Hepatocyte (in vitro differentiated cells): ENCODE data around the gene OR1A1.

Experiments used
- CTCF ChIP-seq: fragments of 200-600 bp; sonication (generic); IDR thresholded peaks from 2 replicates; pipeline ENCODE4 v1.5.1; 2016; ENCODE audit warnings: antibody characterized with exemption, mild to moderate bottlenecking; ENCODE audit not compliant: poor library complexity
- EZH2 ChIP-seq: fragments of 200-600 bp; sonication (generic); IDR thresholded peaks from 2 replicates; pipeline ENCODE4 v1.6.1; 2016; ENCODE audit warnings: antibody characterized with exemption, mild to moderate bottlenecking, borderline replicate concordance

- TF ChIP-seq CTCF (no peak), EZH2 (no peak)
These were observed 5.5 kb downstream of the OR1A1 start for GRCh38 chr17:3213001-3213400.
